GM19043 (cell line): ENCODE data around the gene VWA1.
"Not testable (repeated sequence)": the region's sequence is repeated elsewhere in the genome, so short reads cannot be mapped to it uniquely, and the experiment has no call there.

ENCODE experiments used
- ATAC-seq: cut with Tn5 transposase; IDR thresholded peaks from one replicate; pipeline ENCODE4 v1.9.1; 2021; ENCODE audit warnings: low read depth; ENCODE audit not compliant: unreplicated experiment

Gene VWA1

GRCh38 chr1:1479547-1480487 is 44.3 kb downstream of the VWA1 start:
- no peak for ATAC-seq

- not testable (repeated sequence) for ATAC-seq
These were observed 45.0 kb downstream of the VWA1 start for GRCh38 chr1:1480488-1480867.

- ATAC-seq: not testable (repeated sequence)
These were observed 46.3 kb downstream of the VWA1 start for GRCh38 chr1:1481811-1482210.

- no peak for ATAC-seq
These were observed 47.4 kb downstream of the VWA1 start for GRCh38 chr1:1482856-1483255.

- ATAC-seq: no peak
These were observed 48.2 kb downstream of the VWA1 start for GRCh38 chr1:1483714-1484113.

- not testable (repeated sequence) for ATAC-seq
These were observed 49.7 kb downstream of the VWA1 start for GRCh38 chr1:1484976-1485750.

GRCh38 chr1:1485755-1486317 is 50.3 kb downstream of the VWA1 start:
- ATAC-seq: not testable (repeated sequence)

GRCh38 chr1:1487701-1488100 is 52.2 kb downstream of the VWA1 start:
- no peak for ATAC-seq

- no peak for ATAC-seq
These were observed 53.7 kb downstream of the VWA1 start for GRCh38 chr1:1489231-1489630.

GRCh38 chr1:1489861-1490260 is 54.4 kb downstream of the VWA1 start:
- ATAC-seq: no peak

- ATAC-seq: no peak
These were observed 55.2 kb downstream of the VWA1 start for GRCh38 chr1:1490633-1491230.

- ATAC-seq: no peak
These were observed 56.1 kb downstream of the VWA1 start for GRCh38 chr1:1491601-1492000.
